Keratinocyte (primary cell): ENCODE measurements around the gene ALB. TPM values are rescaled to one million over a fixed set of nuclear protein-coding genes. Genes with fewer than 3 reads are reported as not detected.

Experiments
- DNase-seq: peaks from one replicate; pipeline ENCODE4 v3.0.0-alpha.2; 2011; ENCODE audit warnings: low read depth, missing footprints, low spot score
- FAIRE-seq: peaks from 2 replicates; lab custom pipeline; 2011; peaks lifted over from hg19 to GRCh38; lab: Jason Lieb, UNC
- H2AFZ ChIP-seq: 2 replicates; pipeline ENCODE4 v1.6.0; 2012; ENCODE audit warnings: low read length, control low read depth, inconsistent platforms; ENCODE audit not compliant: control insufficient read depth
- H3K27ac ChIP-seq: 2 replicates; pipeline ENCODE4 v1.5.1; 2011; ENCODE audit warnings: low read length; ENCODE audit not compliant: control insufficient read depth, insufficient read depth
- H3K27me3 ChIP-seq: 3 replicates; pipeline ENCODE4 v1.6.0; 2011; ENCODE audit warnings: low read length; ENCODE audit not compliant: control insufficient read depth, insufficient read depth; ENCODE audit errors: extremely low read depth
- H3K36me3 ChIP-seq, 2 experiments: 2 replicates in 1 of 2; 3 replicates in 1 of 2; pipeline ENCODE4 v1.5.1; 2011; ENCODE audit warnings: low read length in 2 of 2, mild to moderate bottlenecking in 1 of 2; ENCODE audit not compliant: control insufficient read depth in 2 of 2, insufficient read depth in 2 of 2; ENCODE audit errors: extremely low read depth in 1 of 2
- H3K4me1 ChIP-seq: 3 replicates; pipeline ENCODE4 v1.5.1; 2011; ENCODE audit warnings: low read length; ENCODE audit not compliant: control insufficient read depth, insufficient read depth; ENCODE audit errors: extremely low read depth
- H3K4me2 ChIP-seq: 3 replicates; pipeline ENCODE4 v1.6.0; 2011; ENCODE audit warnings: low read depth, low read length; ENCODE audit not compliant: control insufficient read depth, insufficient read depth; ENCODE audit errors: extremely low read depth
- H3K4me3 ChIP-seq, 3 experiments: fragments of 200-600 bp in 1 of 3; sonication (generic) in 1 of 3; 2 replicates in 2 of 3; 3 replicates in 1 of 3; pipeline ENCODE4 v1.5.1; 2011 to 2016; ENCODE audit warnings: low read length in 3 of 3, mild to moderate bottlenecking in 3 of 3, control low read depth in 2 of 3, inconsistent platforms in 1 of 3, low read depth in 1 of 3, mixed read lengths in 1 of 3, mixed run types in 1 of 3, moderate library complexity in 1 of 3; ENCODE audit not compliant: control insufficient read depth in 2 of 3, insufficient read depth in 2 of 3; ENCODE audit errors: extremely low read depth in 1 of 3
- H3K79me2 ChIP-seq: 2 replicates; pipeline ENCODE4 v1.6.0; 2012; ENCODE audit warnings: low read length; ENCODE audit not compliant: control insufficient read depth, insufficient read depth
- H3K9ac ChIP-seq: 3 replicates; pipeline ENCODE4 v1.6.0; 2011; ENCODE audit warnings: low read length; ENCODE audit not compliant: control insufficient read depth, insufficient read depth; ENCODE audit errors: extremely low read depth
- H3K9me1 ChIP-seq: 3 replicates; pipeline ENCODE4 v1.6.0; 2011; ENCODE audit warnings: low read length; ENCODE audit not compliant: control insufficient read depth, insufficient read depth; ENCODE audit errors: extremely low read depth
- H3K9me3 ChIP-seq: 2 replicates; pipeline ENCODE4 v1.5.1; 2012; ENCODE audit warnings: low read depth, low read length; ENCODE audit not compliant: control insufficient read depth
- H4K20me1 ChIP-seq: 3 replicates; pipeline ENCODE4 v1.6.0; 2011; ENCODE audit warnings: low read length; ENCODE audit not compliant: control insufficient read depth, insufficient read depth; ENCODE audit errors: extremely low read depth
- EZH2 ChIP-seq: IDR thresholded peaks from one replicate; pipeline ENCODE4 v1.6.1; 2012; ENCODE audit warnings: inconsistent platforms, mild to moderate bottlenecking, low read length, moderate library complexity
- dilution Hi-C: fragments of 300-500 bp; cut with MboI; formaldehyde crosslinking; loops from one replicate; pipeline ENCODE4 v1.7.0; 2020; ENCODE audit warnings: low sequenced_read_pairs; ENCODE audit not compliant: extremely low pct_ligation_motif_present
- polyA plus RNA-seq, 5 experiments: library from polyadenylated mRNA; depleted of rRNA in 3 of 5; stranded (reverse) in 3 of 5; stranded (forward) in 1 of 5; unstranded in 1 of 5; fragments of >200 nt; gene quantifications; 1 replicate in 1 of 5; 2 replicates in 3 of 5; 3 replicates in 1 of 5; pipeline versions ENCODE4 v1.2.1 to v1.2.3, GENCODE V29; 2011 to 2012; ENCODE audit warnings: missing spikeins in 2 of 5, low read depth in 1 of 5, low replicate concordance in 1 of 5
- TF ChIP-seq, protein P1 (sequence below), 3 experiments: IDR thresholded peaks in 1 of 3; conservative IDR thresholded peaks in 1 of 3; optimal IDR thresholded peaks in 1 of 3; 2 replicates in 2 of 3; 3 replicates in 1 of 3; pipeline versions ENCODE3 to v1.5.1; 2011; ENCODE audit warnings: low read length in 3 of 3, mild to moderate bottlenecking in 3 of 3, moderate library complexity in 2 of 3, control low read depth in 1 of 3, inconsistent platforms in 1 of 3; ENCODE audit not compliant: insufficient read depth in 2 of 3; ENCODE audit errors: extremely low read depth in 1 of 3

The ALB gene
- polyA plus RNA-seq, 1 donor (not counting 4 experiments of a cell fraction or from before 2014, with no cell fraction given) = not detected

DNA sequence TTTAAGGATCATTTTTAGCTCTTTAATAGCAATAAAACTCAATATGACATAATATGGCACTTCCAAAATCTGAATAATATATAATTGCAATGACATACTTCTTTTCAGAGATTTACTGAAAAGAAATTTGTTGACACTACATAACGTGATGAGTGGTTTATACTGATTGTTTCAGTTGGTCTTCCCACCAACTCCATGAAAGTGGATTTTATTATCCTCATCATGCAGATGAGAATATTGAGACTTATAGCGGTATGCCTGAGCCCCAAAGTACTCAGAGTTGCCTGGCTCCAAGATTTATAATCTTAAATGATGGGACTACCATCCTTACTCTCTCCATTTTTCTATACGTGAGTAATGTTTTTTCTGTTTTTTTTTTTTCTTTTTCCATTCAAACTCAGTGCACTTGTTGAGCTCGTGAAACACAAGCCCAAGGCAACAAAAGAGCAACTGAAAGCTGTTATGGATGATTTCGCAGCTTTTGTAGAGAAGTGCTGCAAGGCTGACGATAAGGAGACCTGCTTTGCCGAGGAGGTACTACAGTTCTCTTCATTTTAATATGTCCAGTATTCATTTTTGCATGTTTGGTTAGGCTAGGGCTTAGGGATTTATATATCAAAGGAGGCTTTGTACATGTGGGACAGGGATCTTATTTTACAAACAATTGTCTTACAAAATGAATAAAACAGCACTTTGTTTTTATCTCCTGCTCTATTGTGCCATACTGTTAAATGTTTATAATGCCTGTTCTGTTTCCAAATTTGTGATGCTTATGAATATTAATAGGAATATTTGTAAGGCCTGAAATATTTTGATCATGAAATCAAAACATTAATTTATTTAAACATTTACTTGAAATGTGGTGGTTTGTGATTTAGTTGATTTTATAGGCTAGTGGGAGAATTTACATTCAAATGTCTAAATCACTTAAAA is 15.3 kb downstream of the ALB start:
- dilution Hi-C loops = no loop called here
- TF ChIP-seq EZH2 = no peak
- TF ChIP-seq, protein P1, sequence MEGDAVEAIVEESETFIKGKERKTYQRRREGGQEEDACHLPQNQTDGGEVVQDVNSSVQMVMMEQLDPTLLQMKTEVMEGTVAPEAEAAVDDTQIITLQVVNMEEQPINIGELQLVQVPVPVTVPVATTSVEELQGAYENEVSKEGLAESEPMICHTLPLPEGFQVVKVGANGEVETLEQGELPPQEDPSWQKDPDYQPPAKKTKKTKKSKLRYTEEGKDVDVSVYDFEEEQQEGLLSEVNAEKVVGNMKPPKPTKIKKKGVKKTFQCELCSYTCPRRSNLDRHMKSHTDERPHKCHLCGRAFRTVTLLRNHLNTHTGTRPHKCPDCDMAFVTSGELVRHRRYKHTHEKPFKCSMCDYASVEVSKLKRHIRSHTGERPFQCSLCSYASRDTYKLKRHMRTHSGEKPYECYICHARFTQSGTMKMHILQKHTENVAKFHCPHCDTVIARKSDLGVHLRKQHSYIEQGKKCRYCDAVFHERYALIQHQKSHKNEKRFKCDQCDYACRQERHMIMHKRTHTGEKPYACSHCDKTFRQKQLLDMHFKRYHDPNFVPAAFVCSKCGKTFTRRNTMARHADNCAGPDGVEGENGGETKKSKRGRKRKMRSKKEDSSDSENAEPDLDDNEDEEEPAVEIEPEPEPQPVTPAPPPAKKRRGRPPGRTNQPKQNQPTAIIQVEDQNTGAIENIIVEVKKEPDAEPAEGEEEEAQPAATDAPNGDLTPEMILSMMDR (optimal IDR thresholded peaks at IDR 0.05 in 1 of 3, IDR thresholded peaks at IDR 0.05 in 1 of 3, conservative IDR thresholded peaks at IDR 0.05 in 1 of 3; ENCODE audit: extremely low read depth in 1 of 3, insufficient read depth in 2 of 3, low read length in 3 of 3) = no peak
- Histone ChIP-seq H3K79me2 (no peaks in the 10 kb centered on the region), H3K27ac (no peak overlapping the region), H3K9me1 (no peaks in the 10 kb centered on the region), H3K4me2 (no peak overlapping the region), H3K4me3 (no peak overlapping the region), H4K20me1 (no peaks in the 10 kb centered on the region), H3K4me1 (no peaks in the 10 kb centered on the region), H2AFZ (no peak overlapping the region), H3K9me3 (no peaks in the 10 kb centered on the region), H3K9ac (no peak overlapping the region), H3K27me3 (no peaks in the 10 kb centered on the region), H3K36me3 (no peaks in the 10 kb centered on the region)
- FAIRE-seq (no peak), DNase-seq (no peak)

DNA sequence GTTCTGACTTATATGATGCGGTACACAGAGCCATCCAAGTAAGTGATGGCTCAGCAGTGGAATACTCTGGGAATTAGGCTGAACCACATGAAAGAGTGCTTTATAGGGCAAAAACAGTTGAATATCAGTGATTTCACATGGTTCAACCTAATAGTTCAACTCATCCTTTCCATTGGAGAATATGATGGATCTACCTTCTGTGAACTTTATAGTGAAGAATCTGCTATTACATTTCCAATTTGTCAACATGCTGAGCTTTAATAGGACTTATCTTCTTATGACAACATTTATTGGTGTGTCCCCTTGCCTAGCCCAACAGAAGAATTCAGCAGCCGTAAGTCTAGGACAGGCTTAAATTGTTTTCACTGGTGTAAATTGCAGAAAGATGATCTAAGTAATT is 16.5 kb downstream of the ALB start:
- Histone ChIP-seq H3K4me1 (no peaks in the 10 kb centered on the region), H3K27me3 (no peaks in the 10 kb centered on the region), H3K27ac (no peak overlapping the region), H3K9ac (no peak overlapping the region), H2AFZ (no peak overlapping the region), H4K20me1 (no peaks in the 10 kb centered on the region), H3K79me2 (no peaks in the 10 kb centered on the region), H3K9me3 (no peaks in the 10 kb centered on the region), H3K36me3 (no peaks in the 10 kb centered on the region), H3K9me1 (no peaks in the 10 kb centered on the region), H3K4me3 (no peak overlapping the region), H3K4me2 (no peak overlapping the region)
- TF ChIP-seq EZH2 = no peak
- TF ChIP-seq, protein P1 (optimal IDR thresholded peaks at IDR 0.05 in 1 of 3, IDR thresholded peaks at IDR 0.05 in 1 of 3, conservative IDR thresholded peaks at IDR 0.05 in 1 of 3; ENCODE audit: extremely low read depth in 1 of 3, insufficient read depth in 2 of 3, low read length in 3 of 3) = no peak
- DNase-seq (no peak), FAIRE-seq (no peak)
- dilution Hi-C loops = no loop called here
